CD14-positive monocyte (primary cell): ENCODE measurements around the gene ISG15. TPM values are rescaled to one million over a fixed set of nuclear protein-coding genes. Genes with fewer than 3 reads are reported as not detected.

ENCODE experiments used
- DNase-seq, 3 donors: peaks; one replicate each; pipeline ENCODE4 v3.0.0-alpha.2; 2011 to 2022
- H2AFZ ChIP-seq: 2 replicates; pipeline ENCODE4 v1.6.0; 2012; ENCODE audit warnings: mild to moderate bottlenecking, low read depth, low read length, inconsistent platforms; ENCODE audit not compliant: insufficient read depth, poor library complexity, severe bottlenecking
- H3K27ac ChIP-seq, 2 donors: 1 replicate in 1 of 2; 2 replicates in 1 of 2; pipeline ENCODE4 v1.5.1; 2012 to 2013; ENCODE audit warnings: low read length in 2 of 2, control low read depth in 1 of 2, inconsistent platforms in 1 of 2, low read depth in 1 of 2, mild to moderate bottlenecking in 1 of 2
- H3K27me3 ChIP-seq, 2 donors: one replicate each; pipeline versions ENCODE4 v1.6.0 to v1.6.1; 2011 to 2013; ENCODE audit warnings: low read length in 2 of 2; ENCODE audit not compliant: control insufficient read depth in 2 of 2, insufficient read depth in 2 of 2
- H3K36me3 ChIP-seq, 2 donors: replicated peaks in 1 of 2; 1 replicate in 1 of 2; 2 replicates in 1 of 2; pipeline versions ENCODE4 v1.5.1 to v1.6.1; 2012 to 2013; ENCODE audit warnings: low read length in 2 of 2, control low read depth in 1 of 2, inconsistent platforms in 1 of 2, mild to moderate bottlenecking in 1 of 2; ENCODE audit not compliant: insufficient read depth in 2 of 2, control insufficient read depth in 1 of 2
- H3K4me1 ChIP-seq, 2 donors: 1 replicate in 1 of 2; 2 replicates in 1 of 2; pipeline versions ENCODE4 v1.5.1 to v1.6.1; 2012 to 2013; ENCODE audit warnings: low read length in 2 of 2, control low read depth in 1 of 2, inconsistent platforms in 1 of 2, mild to moderate bottlenecking in 1 of 2, moderate library complexity in 1 of 2; ENCODE audit not compliant: insufficient read depth in 2 of 2, control insufficient read depth in 1 of 2
- H3K4me2 ChIP-seq: replicated peaks from 2 replicates; pipeline ENCODE3; 2012; ENCODE audit warnings: low read length, moderate library complexity, mild to moderate bottlenecking; ENCODE audit not compliant: poor library complexity, severe bottlenecking; ENCODE audit errors: extremely low read depth
- H3K4me3 ChIP-seq, 3 experiments: fragments of 200-600 bp in 1 of 3; sonication (generic) in 1 of 3; replicated peaks in 1 of 3; 1 replicate in 2 of 3; 2 replicates in 1 of 3; pipeline ENCODE4 v1.5.1; 2011 to 2013; ENCODE audit warnings: low read length in 3 of 3, mild to moderate bottlenecking in 3 of 3, control low read depth in 2 of 3, low read depth in 2 of 3, inconsistent platforms in 1 of 3, moderate library complexity in 1 of 3
- H3K79me2 ChIP-seq: 2 replicates; pipeline ENCODE4 v1.6.0; 2012; ENCODE audit warnings: mild to moderate bottlenecking, control low read depth, inconsistent platforms, low read length, moderate library complexity; ENCODE audit not compliant: insufficient read depth
- H3K9ac ChIP-seq: 2 replicates; pipeline ENCODE4 v1.6.0; 2017; ENCODE audit warnings: low read length, mild to moderate bottlenecking; ENCODE audit not compliant: insufficient read depth, poor library complexity, severe bottlenecking
- H3K9me3 ChIP-seq, 2 donors: replicated peaks in 1 of 2; 1 replicate in 1 of 2; 2 replicates in 1 of 2; pipeline versions ENCODE4 v1.5.1 to v1.6.1; 2012 to 2013; ENCODE audit warnings: low read length in 2 of 2, control low read depth in 1 of 2; ENCODE audit not compliant: control insufficient read depth in 1 of 2, insufficient read depth in 1 of 2
- H4K20me1 ChIP-seq: 2 replicates; pipeline ENCODE4 v1.6.0; 2012; ENCODE audit warnings: mild to moderate bottlenecking, low read length, control low read depth, moderate library complexity; ENCODE audit not compliant: insufficient read depth
- H3K27ac Mint-ChIP-seq, 7 donors: one replicate each; pipeline ENCODE4 v1.8.0; 2020; ENCODE audit warnings: mild to moderate bottlenecking in 7 of 7, mixed read lengths in 7 of 7, moderate library complexity in 6 of 7, inconsistent platforms in 2 of 7
- H3K27me3 Mint-ChIP-seq, 3 donors: one replicate each; pipeline ENCODE4 v1.8.0; 2021 to 2022; ENCODE audit warnings: low read depth in 3 of 3, mild to moderate bottlenecking in 3 of 3, mixed read lengths in 3 of 3, moderate library complexity in 3 of 3, inconsistent platforms in 1 of 3
- H3K36me3 Mint-ChIP-seq, 2 donors: one replicate each; pipeline ENCODE4 v1.8.0; 2020; ENCODE audit warnings: mixed read lengths in 2 of 2, inconsistent platforms in 1 of 2, mild to moderate bottlenecking in 1 of 2
- H3K4me1 Mint-ChIP-seq: one replicate; pipeline ENCODE4 v1.8.0; 2020; ENCODE audit warnings: mild to moderate bottlenecking, mixed read lengths
- H3K4me3 Mint-ChIP-seq, 2 donors: one replicate each; pipeline ENCODE4 v1.8.0; 2020; ENCODE audit warnings: mild to moderate bottlenecking in 2 of 2, mixed read lengths in 2 of 2, moderate library complexity in 1 of 2
- H3K9me3 Mint-ChIP-seq, 7 donors: one replicate each; pipeline ENCODE4 v1.8.0; 2020 to 2022; ENCODE audit warnings: mixed read lengths in 7 of 7, mild to moderate bottlenecking in 6 of 7, moderate library complexity in 6 of 7, inconsistent platforms in 2 of 7
- WGBS: methylation state at CpG from one replicate; pipeline ENCODE4 v1.1.5; 2013; ENCODE audit warnings: missing lambda C conversion rate; ENCODE audit not compliant: insufficient coverage; 5-methylcytosine and 5-hydroxymethylcytosine counted together
- intact Hi-C, 2 donors: fragments of 100-400 bp; cut with micrococcal nuclease; formaldehyde crosslinking; loops; one replicate each; pipeline versions ENCODE4 v1.15.0 to v1.15.1; 2023
- polyA plus RNA-seq, 3 donors: library from polyadenylated mRNA; depleted of rRNA in 1 of 3; unstranded in 2 of 3; stranded (reverse) in 1 of 3; fragments of 300-500 nt in 2 of 3; fragments of >200 nt in 1 of 3; fragmentation: Illumina TruSeq in 2 of 3; gene quantifications; 1 replicate in 2 of 3; 2 replicates in 1 of 3; pipeline ENCODE4 v1.2.3, GENCODE V29; 2012 to 2021
- TF ChIP-seq, protein P1 (sequence below): fragments of 200-600 bp; IDR thresholded peaks from one replicate; pipeline ENCODE4 v1.8.0; 2022; ENCODE audit warnings: antibody characterized with exemption, mild to moderate bottlenecking

Gene ISG15
- polyA plus RNA-seq, 3 donors = 128 to 241 (median 145) TPM

DNA sequence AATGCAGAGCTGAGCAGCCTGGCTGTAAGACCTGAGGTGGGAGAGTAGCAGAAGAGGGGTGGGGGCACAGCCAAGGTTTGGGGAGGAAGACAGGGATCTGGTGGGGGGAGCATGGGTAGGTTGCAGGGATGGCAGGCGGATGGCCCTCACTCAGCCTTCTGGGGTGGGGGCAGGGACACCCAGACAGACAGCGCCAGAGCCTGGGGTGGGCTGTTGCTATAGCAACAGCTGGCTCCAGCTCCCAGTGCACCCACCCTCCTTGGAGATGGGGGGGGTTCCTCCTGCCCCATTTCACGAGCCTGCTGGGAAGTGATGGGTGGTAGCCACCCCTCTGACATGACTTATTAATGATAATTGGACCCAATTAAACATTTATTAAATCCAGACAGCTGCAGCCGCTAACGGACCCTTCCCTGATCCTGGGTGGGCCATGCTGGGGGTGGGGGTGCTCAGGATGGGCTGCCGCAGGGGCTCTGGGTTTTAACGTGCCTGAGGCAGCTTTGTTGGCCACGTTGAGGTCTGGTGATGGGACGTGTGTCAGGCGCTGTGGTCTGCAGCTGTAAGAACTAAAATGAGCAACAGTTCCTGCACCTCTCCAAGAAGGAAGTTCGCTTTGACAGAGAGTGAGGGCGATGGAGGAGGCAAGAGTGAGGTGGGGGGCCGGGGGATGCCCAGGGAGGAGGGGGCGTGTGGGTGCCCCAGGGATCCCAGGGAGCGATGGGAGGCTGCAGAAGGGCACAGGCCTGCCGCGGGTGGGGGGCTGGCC, 26.0 kb downstream of the ISG15 start:
- peaks cover 24% of the 10 kb centered on the region for H3K4me1 Mint-ChIP-seq
- H3K9me3 Mint-ChIP-seq = peaks cover 0 to 13% (median 6%) of the 10 kb centered on the region in 7 donors
- Histone ChIP-seq H3K79me2 (no peaks in the 10 kb centered on the region), H3K4me3 (peak overlapping the region in 1 of 3 experiments; percentile 70), H3K4me2 (peak overlapping the region; percentile 84), H3K27me3 (peaks cover 9 to 51% of the 10 kb centered on the region in 2 donors), H3K9ac (peak overlapping the region; percentile 36), H4K20me1 (no peaks in the 10 kb centered on the region), H3K36me3 (no peaks in the 10 kb centered on the region), H2AFZ (no peak overlapping the region), H3K9me3 (no peaks in the 10 kb centered on the region), H3K27ac (peak overlapping the region in 1 of 2 donors; percentile 48), H3K4me1 (peaks cover 24 to 27% of the 10 kb centered on the region in 2 donors)
- WGBS = 0% methylated on average over 7 of the region's 17 CpGs
- TF ChIP-seq, protein P1, sequence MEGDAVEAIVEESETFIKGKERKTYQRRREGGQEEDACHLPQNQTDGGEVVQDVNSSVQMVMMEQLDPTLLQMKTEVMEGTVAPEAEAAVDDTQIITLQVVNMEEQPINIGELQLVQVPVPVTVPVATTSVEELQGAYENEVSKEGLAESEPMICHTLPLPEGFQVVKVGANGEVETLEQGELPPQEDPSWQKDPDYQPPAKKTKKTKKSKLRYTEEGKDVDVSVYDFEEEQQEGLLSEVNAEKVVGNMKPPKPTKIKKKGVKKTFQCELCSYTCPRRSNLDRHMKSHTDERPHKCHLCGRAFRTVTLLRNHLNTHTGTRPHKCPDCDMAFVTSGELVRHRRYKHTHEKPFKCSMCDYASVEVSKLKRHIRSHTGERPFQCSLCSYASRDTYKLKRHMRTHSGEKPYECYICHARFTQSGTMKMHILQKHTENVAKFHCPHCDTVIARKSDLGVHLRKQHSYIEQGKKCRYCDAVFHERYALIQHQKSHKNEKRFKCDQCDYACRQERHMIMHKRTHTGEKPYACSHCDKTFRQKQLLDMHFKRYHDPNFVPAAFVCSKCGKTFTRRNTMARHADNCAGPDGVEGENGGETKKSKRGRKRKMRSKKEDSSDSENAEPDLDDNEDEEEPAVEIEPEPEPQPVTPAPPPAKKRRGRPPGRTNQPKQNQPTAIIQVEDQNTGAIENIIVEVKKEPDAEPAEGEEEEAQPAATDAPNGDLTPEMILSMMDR = no peak
- peak overlapping the region; percentile 58 to 78 for H3K4me3 Mint-ChIP-seq
- H3K27ac Mint-ChIP-seq = peak overlapping the region in 5 of 7 donors; percentile 2 to 77 (median 35)
- intact Hi-C loops = loop anchor here in 1 of 2 donors (10.0 kb wide), 2 partner anchors 75 to 195 kb away; partner anchors contain the start of genes B3GALT6, C1orf159 and SDF4
- peaks cover 0 to 2% of the 10 kb centered on the region in 2 donors for H3K36me3 Mint-ChIP-seq
- H3K27me3 Mint-ChIP-seq = peaks cover 38 to 69% (median 61%) of the 10 kb centered on the region in 3 donors
- peak; percentile 34 to 74 (median 57) for DNase-seq

DNA sequence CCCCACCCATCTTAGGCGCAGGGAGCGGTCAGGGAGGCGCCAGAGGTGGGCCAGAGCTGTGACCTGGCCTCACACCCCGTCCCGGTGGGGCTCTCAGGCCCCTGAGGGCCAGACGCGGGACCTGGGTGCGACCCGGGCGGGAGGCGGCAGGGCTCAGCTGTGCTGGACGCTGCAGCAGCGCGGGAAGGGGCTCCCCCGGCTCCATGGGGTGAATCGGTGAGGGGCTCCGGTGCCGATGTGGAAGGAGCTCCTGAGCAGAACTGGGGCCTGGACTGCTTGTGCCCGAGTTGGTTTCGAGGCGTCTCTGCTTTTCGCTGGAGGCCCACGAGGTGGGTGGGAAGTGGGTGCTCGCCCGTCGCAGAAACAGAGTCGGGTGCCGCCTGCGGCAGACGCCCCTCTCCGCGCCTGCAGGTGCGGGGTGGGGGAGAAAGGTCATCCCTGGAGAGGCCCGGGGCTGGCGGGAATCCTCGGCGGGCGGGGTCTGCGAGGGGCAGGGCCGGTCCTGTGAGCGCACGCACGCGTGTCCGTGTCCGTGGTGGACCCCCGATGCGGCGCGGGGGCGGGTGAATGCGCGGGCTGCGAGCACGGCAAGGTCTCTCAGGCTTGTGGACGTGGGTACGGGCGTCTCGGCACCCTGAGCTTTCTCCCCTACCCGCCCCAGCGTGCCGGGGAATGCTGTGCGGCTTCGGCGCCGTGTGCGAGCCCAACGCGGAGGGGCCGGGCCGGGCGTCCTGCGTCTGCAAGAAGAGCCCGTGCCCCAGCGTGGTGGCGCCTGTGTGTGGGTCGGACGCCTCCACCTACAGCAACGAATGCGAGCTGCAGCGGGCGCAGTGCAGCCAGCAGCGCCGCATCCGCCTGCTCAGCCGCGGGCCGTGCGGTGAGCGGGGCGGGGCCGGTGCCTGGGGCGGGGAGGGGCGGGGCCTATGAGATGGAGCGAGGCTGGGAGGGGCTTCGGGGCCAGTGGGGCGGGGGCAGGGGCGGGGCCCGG, 27.0 kb downstream of the ISG15 start:
- TF ChIP-seq, protein P1 = no peak

More for the DNA sequence above, 27.0 kb downstream of the ISG15 start:
- Histone ChIP-seq H3K27me3 (peaks cover 3 to 41% of the 10 kb centered on the region in 2 donors), H3K36me3 (no peaks in the 10 kb centered on the region), H2AFZ (peak overlapping the region; percentile 46), H3K9ac (peak overlapping the region; percentile 13), H3K79me2 (no peaks in the 10 kb centered on the region), H3K9me3 (no peaks in the 10 kb centered on the region), H3K4me1 (peaks cover 24 to 27% of the 10 kb centered on the region in 2 donors), H3K27ac (no peak overlapping the region), H3K4me3 (peak overlapping the region in 2 of 3 experiments; percentile 1 to 70), H3K4me2 (peak overlapping the region; percentile 84), H4K20me1 (no peaks in the 10 kb centered on the region)
- WGBS = under 1% methylated on average over 82 of the region's 99 CpGs
- Mint-ChIP-seq H3K36me3 (peaks cover 0 to 2% of the 10 kb centered on the region in 2 donors), H3K4me1 (peaks cover 24% of the 10 kb centered on the region), H3K9me3 (peaks cover 0 to 12% (median 4%) of the 10 kb centered on the region in 7 donors), H3K27me3 (peaks cover 30 to 59% (median 52%) of the 10 kb centered on the region in 3 donors), H3K27ac (peak overlapping the region in 1 of 7 donors; percentile 35), H3K4me3 (peak overlapping the region; percentile 58 to 78)
- DNase-seq = peak; percentile 38 to 70 (median 48)
- intact Hi-C loops = no loop called here
